Measurements from ENCODE around the gene ADNP.

Gene ADNP

GRCh38 chr20:50920997-50921396 lies 10.2 kb downstream of the ADNP start:
- Histone ChIP-seq H3K36me3 (ENCODE audit: control insufficient read depth, insufficient read depth, low read length) (no peaks in the 10 kb centered on the region), H3K27me3 (ENCODE audit: control insufficient read depth, insufficient read depth, low read length, poor library complexity, severe bottlenecking) (no peaks in the 10 kb centered on the region), H3K4me3 (ENCODE audit: insufficient read depth, low read depth, low read length) (no peak overlapping the region), H3K9me3 (ENCODE audit: control insufficient read depth, low read length) (no peaks in the 10 kb centered on the region), H3K27ac (ENCODE audit: insufficient read depth, low read depth, low read length, poor library complexity, severe bottlenecking) (no peak overlapping the region), H3K4me1 (ENCODE audit: control insufficient read depth, insufficient read depth, low read length) (peaks cover 6% of the 10 kb centered on the region)

- no peaks in the 10 kb centered on the region for H3K36me3 ChIP-seq (ENCODE audit: control insufficient read depth, insufficient read depth, low read length)
- peaks cover 6% of the 10 kb centered on the region for H3K4me1 ChIP-seq (ENCODE audit: control insufficient read depth, insufficient read depth, low read length)
- no peaks in the 10 kb centered on the region for H3K9me3 ChIP-seq (ENCODE audit: control insufficient read depth, low read length)
- no peak overlapping the region for H3K27ac ChIP-seq (ENCODE audit: insufficient read depth, low read depth, low read length, poor library complexity, severe bottlenecking)
- 91 to 94% methylated on average over 6 of the region's 6 CpGs for WGBS, 2 experiments
- H3K4me3 ChIP-seq (ENCODE audit: insufficient read depth, low read depth, low read length): no peak overlapping the region
- no peaks in the 10 kb centered on the region for H3K27me3 ChIP-seq (ENCODE audit: control insufficient read depth, insufficient read depth, low read length, poor library complexity, severe bottlenecking)
Observed at GRCh38 chr20:50919567-50919966, 11.7 kb downstream of the ADNP start.

- Histone ChIP-seq H3K27me3 (ENCODE audit: control insufficient read depth, insufficient read depth, low read length, poor library complexity, severe bottlenecking) (no peaks in the 10 kb centered on the region), H3K4me3 (ENCODE audit: insufficient read depth, low read depth, low read length) (no peak overlapping the region), H3K27ac (ENCODE audit: insufficient read depth, low read depth, low read length, poor library complexity, severe bottlenecking) (no peak overlapping the region), H3K9me3 (ENCODE audit: control insufficient read depth, low read length) (no peaks in the 10 kb centered on the region), H3K4me1 (ENCODE audit: control insufficient read depth, insufficient read depth, low read length) (peaks cover 6% of the 10 kb centered on the region), H3K36me3 (ENCODE audit: control insufficient read depth, insufficient read depth, low read length) (no peaks in the 10 kb centered on the region)
- WGBS, 2 experiments: 90 to 91% methylated on average over 3 of the region's 3 CpGs
Observed at GRCh38 chr20:50918403-50918802, 12.8 kb downstream of the ADNP start.

- Histone ChIP-seq H3K27ac (ENCODE audit: insufficient read depth, low read depth, low read length, poor library complexity, severe bottlenecking) (no peak overlapping the region), H3K4me1 (ENCODE audit: control insufficient read depth, insufficient read depth, low read length) (peaks cover 6% of the 10 kb centered on the region), H3K36me3 (ENCODE audit: control insufficient read depth, insufficient read depth, low read length) (no peaks in the 10 kb centered on the region), H3K4me3 (ENCODE audit: insufficient read depth, low read depth, low read length) (no peak overlapping the region), H3K27me3 (ENCODE audit: control insufficient read depth, insufficient read depth, low read length, poor library complexity, severe bottlenecking) (no peaks in the 10 kb centered on the region), H3K9me3 (ENCODE audit: control insufficient read depth, low read length) (no peaks in the 10 kb centered on the region)
- WGBS, 2 experiments: 89 to 92% methylated on average over 3 of the region's 3 CpGs
Observed at GRCh38 chr20:50916934-50917333, 14.3 kb downstream of the ADNP start.

- Histone ChIP-seq H3K27ac (ENCODE audit: insufficient read depth, low read depth, low read length, poor library complexity, severe bottlenecking) (no peak overlapping the region), H3K9me3 (ENCODE audit: control insufficient read depth, low read length) (no peaks in the 10 kb centered on the region), H3K4me1 (ENCODE audit: control insufficient read depth, insufficient read depth, low read length) (peaks cover 6% of the 10 kb centered on the region), H3K27me3 (ENCODE audit: control insufficient read depth, insufficient read depth, low read length, poor library complexity, severe bottlenecking) (no peaks in the 10 kb centered on the region), H3K36me3 (ENCODE audit: control insufficient read depth, insufficient read depth, low read length) (no peaks in the 10 kb centered on the region), H3K4me3 (ENCODE audit: insufficient read depth, low read depth, low read length) (no peak overlapping the region)
- 89 to 90% methylated on average over 5 of the region's 5 CpGs for WGBS, 2 experiments
Observed at GRCh38 chr20:50916257-50916656, 15.0 kb downstream of the ADNP start.

- no peak overlapping the region for H3K27ac ChIP-seq (ENCODE audit: insufficient read depth, low read depth, low read length, poor library complexity, severe bottlenecking)
- H3K27me3 ChIP-seq (ENCODE audit: control insufficient read depth, insufficient read depth, low read length, poor library complexity, severe bottlenecking): no peaks in the 10 kb centered on the region
- no peaks in the 10 kb centered on the region for H3K36me3 ChIP-seq (ENCODE audit: control insufficient read depth, insufficient read depth, low read length)
- no peak overlapping the region for H3K4me3 ChIP-seq (ENCODE audit: insufficient read depth, low read depth, low read length)
- 85 to 96% methylated on average over 3 of the region's 3 CpGs for WGBS, 2 experiments
- H3K4me1 ChIP-seq (ENCODE audit: control insufficient read depth, insufficient read depth, low read length): peaks cover 6% of the 10 kb centered on the region
- H3K9me3 ChIP-seq (ENCODE audit: control insufficient read depth, low read length): no peaks in the 10 kb centered on the region
Observed at GRCh38 chr20:50915424-50915823, 15.8 kb downstream of the ADNP start.

- Histone ChIP-seq H3K4me1 (ENCODE audit: control insufficient read depth, insufficient read depth, low read length) (peaks cover 6% of the 10 kb centered on the region), H3K4me3 (ENCODE audit: insufficient read depth, low read depth, low read length) (no peak overlapping the region), H3K9me3 (ENCODE audit: control insufficient read depth, low read length) (no peaks in the 10 kb centered on the region), H3K27ac (ENCODE audit: insufficient read depth, low read depth, low read length, poor library complexity, severe bottlenecking) (no peak overlapping the region), H3K27me3 (ENCODE audit: control insufficient read depth, insufficient read depth, low read length, poor library complexity, severe bottlenecking) (no peaks in the 10 kb centered on the region), H3K36me3 (ENCODE audit: control insufficient read depth, insufficient read depth, low read length) (no peaks in the 10 kb centered on the region)
- 93 to 97% methylated on average over 2 of the region's 2 CpGs for WGBS, 2 experiments
Observed at GRCh38 chr20:50913690-50914375, 17.4 kb downstream of the ADNP start.

- H3K9me3 ChIP-seq (ENCODE audit: control insufficient read depth, low read length): no peaks in the 10 kb centered on the region
- no peak overlapping the region for H3K4me3 ChIP-seq (ENCODE audit: insufficient read depth, low read depth, low read length)
- H3K27ac ChIP-seq (ENCODE audit: insufficient read depth, low read depth, low read length, poor library complexity, severe bottlenecking): no peak overlapping the region
- H3K4me1 ChIP-seq (ENCODE audit: control insufficient read depth, insufficient read depth, low read length): no peaks in the 10 kb centered on the region
- H3K36me3 ChIP-seq (ENCODE audit: control insufficient read depth, insufficient read depth, low read length): no peaks in the 10 kb centered on the region
- no peaks in the 10 kb centered on the region for H3K27me3 ChIP-seq (ENCODE audit: control insufficient read depth, insufficient read depth, low read length, poor library complexity, severe bottlenecking)
- WGBS, 2 experiments: 94 to 96% methylated on average over 1 of the region's 1 CpG
Observed at GRCh38 chr20:50911716-50912115, 19.5 kb downstream of the ADNP start.

- H3K4me1 ChIP-seq (ENCODE audit: control insufficient read depth, insufficient read depth, low read length): no peaks in the 10 kb centered on the region
- H3K27ac ChIP-seq (ENCODE audit: insufficient read depth, low read depth, low read length, poor library complexity, severe bottlenecking): no peak overlapping the region
- H3K4me3 ChIP-seq (ENCODE audit: insufficient read depth, low read depth, low read length): no peak overlapping the region
- H3K36me3 ChIP-seq (ENCODE audit: control insufficient read depth, insufficient read depth, low read length): no peaks in the 10 kb centered on the region
- H3K27me3 ChIP-seq (ENCODE audit: control insufficient read depth, insufficient read depth, low read length, poor library complexity, severe bottlenecking): no peaks in the 10 kb centered on the region
- H3K9me3 ChIP-seq (ENCODE audit: control insufficient read depth, low read length): no peaks in the 10 kb centered on the region
- WGBS, 2 experiments: 89% methylated on average over 3 of the region's 3 CpGs
Observed at GRCh38 chr20:50911030-50911429, 20.2 kb downstream of the ADNP start.

GRCh38 chr20:50909413-50909812 lies 21.8 kb downstream of the ADNP start:
- H3K36me3 ChIP-seq (ENCODE audit: control insufficient read depth, insufficient read depth, low read length): no peaks in the 10 kb centered on the region
- WGBS, 2 experiments: 92 to 95% methylated on average over 3 of the region's 3 CpGs
- no peaks in the 10 kb centered on the region for H3K4me1 ChIP-seq (ENCODE audit: control insufficient read depth, insufficient read depth, low read length)
- no peak overlapping the region for H3K4me3 ChIP-seq (ENCODE audit: insufficient read depth, low read depth, low read length)
- H3K27me3 ChIP-seq (ENCODE audit: control insufficient read depth, insufficient read depth, low read length, poor library complexity, severe bottlenecking): no peaks in the 10 kb centered on the region
- H3K27ac ChIP-seq (ENCODE audit: insufficient read depth, low read depth, low read length, poor library complexity, severe bottlenecking): no peak overlapping the region
- H3K9me3 ChIP-seq (ENCODE audit: control insufficient read depth, low read length): no peaks in the 10 kb centered on the region
